ENCODE data around the gene WDR35. TPM values are rescaled to one million over a fixed set of nuclear protein-coding genes. Genes with fewer than 3 reads are reported as not detected.
"Not testable (repeated sequence)": the region's sequence is repeated elsewhere in the genome, so short reads cannot be mapped to it uniquely, and the experiment has no call there.

The WDR35 gene
- total and polyA plus RNA-seq, 10 of the 15 experiments (the other 5 are each of a cell fraction or from before 2014, with no cell fraction given): 3.0 to 9.3 (median 6.3) TPM

DNA sequence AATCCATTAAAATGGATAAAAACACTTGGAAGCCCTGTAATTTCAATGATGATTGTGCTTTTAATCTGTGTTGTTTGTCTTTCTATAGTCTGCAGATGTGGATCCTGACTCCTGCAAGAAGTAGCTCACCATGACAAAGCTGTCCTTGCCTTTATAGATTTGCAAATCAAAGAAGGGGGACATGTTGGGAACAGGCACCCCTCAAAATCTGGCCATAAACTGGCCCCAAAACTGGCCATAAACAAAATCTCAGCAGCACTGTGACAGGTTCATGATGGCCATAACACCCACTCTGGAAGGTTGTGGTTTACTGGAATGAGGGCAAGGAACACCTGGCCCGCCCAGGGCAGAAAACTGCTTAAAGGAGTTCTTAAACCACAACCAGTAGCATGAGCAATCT, 62.1 kb downstream of the WDR35 start:
- H3K27ac ChIP-seq (ENCODE audit: control insufficient read depth, insufficient read depth); H3K9me3 ChIP-seq (replicated peaks; ENCODE audit: control insufficient read depth, insufficient read depth, low read length); CTCF ChIA-PET; intact Hi-C loops (cut with micrococcal nuclease; ENCODE audit: unreplicated experiment); DNase-seq (ENCODE audit: low read depth, low spot score); POLR2A ChIA-PET; BruUV-seq (replicated peaks); RAD21 ChIA-PET (ENCODE audit: unreplicated experiment); H3K4me2 ChIP-seq (ENCODE audit: control insufficient read depth, insufficient read depth); FAIRE-seq; H3K36me3 ChIP-seq (ENCODE audit: control insufficient read depth in 2 of 2, insufficient read depth in 2 of 2, low read length in 1 of 2); H4K20me1 ChIP-seq (ENCODE audit: control insufficient read depth, insufficient read depth); H3K4me1 ChIP-seq (ENCODE audit: control insufficient read depth, insufficient read depth, low read length); H2AFZ ChIP-seq (ENCODE audit: control insufficient read depth, low read depth, low read length); H3K4me3 ChIP-seq; H3K27me3 ChIP-seq (replicated peaks in 1 of 2; ENCODE audit: control insufficient read depth in 2 of 2, insufficient read depth in 2 of 2, low read length in 1 of 2); in situ Hi-C loops (cut with MboI); H3K9ac ChIP-seq (ENCODE audit: control insufficient read depth, insufficient read depth, low read length); ATAC-seq; H3K79me2 ChIP-seq (ENCODE audit: control insufficient read depth, insufficient read depth, low read length): not testable (repeated sequence)
- WGBS (ENCODE audit: insufficient coverage, insufficient replicate concordance, low lambda C conversion rate, missing lambda C conversion rate): 100% methylated on average over 1 of the region's 1 CpG
- TF ChIP-seq CBX5 (IDR thresholded peaks at IDR 0.05; ENCODE audit: low read depth): 0 out of 2 replicates have a peak, but pooled peaks have one; percentile 59
- SMC1A ChIA-PET (ENCODE audit: uncharacterized antibody, unreplicated experiment): interaction anchor here (0.6 to 1.5 kb wide), 3 partner anchors 14 to 31 kb away, joined by 3 to 9 read pairs (median 5); no protein-coding TSS in a partner anchor

DNA sequence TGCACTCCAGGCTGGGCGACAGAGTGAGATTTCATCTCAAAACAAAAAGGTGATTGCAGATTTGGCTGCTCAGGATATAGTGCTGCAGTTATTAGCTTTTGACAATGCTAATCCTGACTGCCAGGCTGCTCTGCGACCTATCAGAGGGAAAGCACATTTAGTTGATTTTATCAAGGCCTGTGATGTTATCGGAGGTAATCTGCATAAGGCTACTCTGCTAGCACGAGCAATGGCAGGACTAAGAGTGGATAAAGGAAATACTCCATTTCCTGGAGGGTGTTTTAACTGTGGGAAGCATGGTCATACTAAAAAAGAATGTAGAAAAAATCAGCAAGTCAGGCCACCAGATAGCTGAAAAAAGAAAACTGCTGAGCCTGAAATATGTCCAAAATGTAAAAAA, 65.4 kb downstream of the WDR35 start:
- POLR2A ChIA-PET; H3K9ac ChIP-seq (ENCODE audit: control insufficient read depth, insufficient read depth, low read length); intact Hi-C loops (cut with micrococcal nuclease; ENCODE audit: unreplicated experiment); H3K4me3 ChIP-seq; H3K4me1 ChIP-seq (ENCODE audit: control insufficient read depth, insufficient read depth, low read length); H3K27me3 ChIP-seq (replicated peaks in 1 of 2; ENCODE audit: control insufficient read depth in 2 of 2, insufficient read depth in 2 of 2, low read length in 1 of 2); ATAC-seq; H3K4me2 ChIP-seq (ENCODE audit: control insufficient read depth, insufficient read depth); BruUV-seq (replicated peaks); H3K9me3 ChIP-seq (replicated peaks; ENCODE audit: control insufficient read depth, insufficient read depth, low read length); in situ Hi-C loops (cut with MboI); FAIRE-seq; DNase-seq (ENCODE audit: low read depth, low spot score); H4K20me1 ChIP-seq (ENCODE audit: control insufficient read depth, insufficient read depth); H3K27ac ChIP-seq (ENCODE audit: control insufficient read depth, insufficient read depth); H3K79me2 ChIP-seq (ENCODE audit: control insufficient read depth, insufficient read depth, low read length); H2AFZ ChIP-seq (ENCODE audit: control insufficient read depth, low read depth, low read length); H3K36me3 ChIP-seq (ENCODE audit: control insufficient read depth in 2 of 2, insufficient read depth in 2 of 2, low read length in 1 of 2); RAD21 ChIA-PET (ENCODE audit: unreplicated experiment); CTCF ChIA-PET: not testable (repeated sequence)
- SMC1A ChIA-PET (ENCODE audit: uncharacterized antibody, unreplicated experiment): interaction anchor here (1.2 kb wide), 1 partner anchor 9 kb away, joined by 4 read pairs; no protein-coding TSS in a partner anchor
- WGBS (ENCODE audit: insufficient coverage, insufficient replicate concordance, low lambda C conversion rate, missing lambda C conversion rate): 100% methylated on average over 4 of the region's 4 CpGs

- ChIA-PET SMC1A (ENCODE audit: uncharacterized antibody, unreplicated experiment) (interaction anchor here (0.6 kb wide), 1 partner anchor 534 kb away, joined by 3 read pairs; no protein-coding TSS in a partner anchor), RAD21 (ENCODE audit: unreplicated experiment) (interaction anchor here (0.6 kb wide), 2 partner anchors 9 to 19 kb away, joined by 3 read pairs; no protein-coding TSS in a partner anchor)
- H3K4me2 ChIP-seq (ENCODE audit: control insufficient read depth, insufficient read depth); H3K36me3 ChIP-seq (ENCODE audit: control insufficient read depth in 2 of 2, insufficient read depth in 2 of 2, low read length in 1 of 2); H3K4me3 ChIP-seq; H3K79me2 ChIP-seq (ENCODE audit: control insufficient read depth, insufficient read depth, low read length); H3K27me3 ChIP-seq (replicated peaks in 1 of 2; ENCODE audit: control insufficient read depth in 2 of 2, insufficient read depth in 2 of 2, low read length in 1 of 2); POLR2A ChIA-PET; FAIRE-seq; intact Hi-C loops (cut with micrococcal nuclease; ENCODE audit: unreplicated experiment); H3K9me3 ChIP-seq (replicated peaks; ENCODE audit: control insufficient read depth, insufficient read depth, low read length); H3K27ac ChIP-seq (ENCODE audit: control insufficient read depth, insufficient read depth); H3K4me1 ChIP-seq (ENCODE audit: control insufficient read depth, insufficient read depth, low read length); CTCF ChIA-PET; in situ Hi-C loops (cut with MboI); H4K20me1 ChIP-seq (ENCODE audit: control insufficient read depth, insufficient read depth); BruUV-seq (replicated peaks); H2AFZ ChIP-seq (ENCODE audit: control insufficient read depth, low read depth, low read length); H3K9ac ChIP-seq (ENCODE audit: control insufficient read depth, insufficient read depth, low read length); DNase-seq (ENCODE audit: low read depth, low spot score); ATAC-seq: not testable (repeated sequence)
- 71% methylated on average over 2 of the region's 3 CpGs for WGBS (ENCODE audit: insufficient coverage, insufficient replicate concordance, low lambda C conversion rate, missing lambda C conversion rate)
Measured at GRCh38 chr2:19922188-19922587, 67.7 kb downstream of the WDR35 start.

All from GM12878 (cell line).